Measurements from ENCODE around the gene PEX14.

PEX14 gene

DNA sequence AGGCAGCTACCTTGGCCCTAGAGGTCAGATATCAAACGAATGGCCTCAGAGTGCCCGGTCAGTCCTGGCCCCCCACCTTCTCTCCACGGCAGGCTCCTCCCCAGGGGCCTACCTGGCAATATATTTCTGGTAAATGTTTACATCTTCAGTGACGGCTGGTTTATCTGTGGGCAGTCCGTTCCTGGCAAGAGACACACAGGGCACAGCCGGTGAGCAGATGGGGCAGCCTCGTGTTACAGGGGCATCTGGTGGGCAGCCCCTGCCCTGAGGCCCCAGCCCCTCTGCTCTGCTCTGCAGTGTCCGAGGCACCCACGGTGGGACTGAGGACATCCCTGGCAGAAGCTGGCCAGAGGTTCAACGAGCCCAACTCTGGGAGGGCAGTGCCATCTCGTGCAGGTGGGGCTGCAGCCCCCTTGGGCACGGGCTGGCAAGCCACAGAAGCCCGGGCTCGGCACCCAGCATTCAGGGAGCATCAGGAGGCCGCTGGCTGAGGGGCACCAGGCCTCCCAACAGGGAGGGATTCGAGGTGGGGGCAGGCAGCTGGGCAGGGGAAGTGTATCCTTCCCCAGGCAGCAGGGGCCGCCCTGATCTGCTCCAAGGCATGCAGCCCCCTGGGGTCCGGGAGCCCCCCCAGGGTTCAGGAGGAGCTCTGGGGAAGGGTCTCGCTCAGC is 183.8 kb downstream of the PEX14 start:
- TF ChIP-seq, protein P1, sequence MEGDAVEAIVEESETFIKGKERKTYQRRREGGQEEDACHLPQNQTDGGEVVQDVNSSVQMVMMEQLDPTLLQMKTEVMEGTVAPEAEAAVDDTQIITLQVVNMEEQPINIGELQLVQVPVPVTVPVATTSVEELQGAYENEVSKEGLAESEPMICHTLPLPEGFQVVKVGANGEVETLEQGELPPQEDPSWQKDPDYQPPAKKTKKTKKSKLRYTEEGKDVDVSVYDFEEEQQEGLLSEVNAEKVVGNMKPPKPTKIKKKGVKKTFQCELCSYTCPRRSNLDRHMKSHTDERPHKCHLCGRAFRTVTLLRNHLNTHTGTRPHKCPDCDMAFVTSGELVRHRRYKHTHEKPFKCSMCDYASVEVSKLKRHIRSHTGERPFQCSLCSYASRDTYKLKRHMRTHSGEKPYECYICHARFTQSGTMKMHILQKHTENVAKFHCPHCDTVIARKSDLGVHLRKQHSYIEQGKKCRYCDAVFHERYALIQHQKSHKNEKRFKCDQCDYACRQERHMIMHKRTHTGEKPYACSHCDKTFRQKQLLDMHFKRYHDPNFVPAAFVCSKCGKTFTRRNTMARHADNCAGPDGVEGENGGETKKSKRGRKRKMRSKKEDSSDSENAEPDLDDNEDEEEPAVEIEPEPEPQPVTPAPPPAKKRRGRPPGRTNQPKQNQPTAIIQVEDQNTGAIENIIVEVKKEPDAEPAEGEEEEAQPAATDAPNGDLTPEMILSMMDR (IDR thresholded peaks at IDR 0.05; ENCODE audit: low read depth, low read length), result no peak
- no peaks in the 10 kb centered on the region for H3K9me3 ChIP-seq
- peaks cover 3% of the 10 kb centered on the region; the same call in 1 of the 2 replicates for H3K4me1 ChIP-seq
- no peaks in the 10 kb centered on the region for H3K27me3 ChIP-seq
- DNase-seq, result no peak
- no peak overlapping the region for H3K4me3 ChIP-seq (ENCODE audit: low read depth, low read length)
- peaks cover 3% of the 10 kb centered on the region for H3K36me3 ChIP-seq

DNA sequence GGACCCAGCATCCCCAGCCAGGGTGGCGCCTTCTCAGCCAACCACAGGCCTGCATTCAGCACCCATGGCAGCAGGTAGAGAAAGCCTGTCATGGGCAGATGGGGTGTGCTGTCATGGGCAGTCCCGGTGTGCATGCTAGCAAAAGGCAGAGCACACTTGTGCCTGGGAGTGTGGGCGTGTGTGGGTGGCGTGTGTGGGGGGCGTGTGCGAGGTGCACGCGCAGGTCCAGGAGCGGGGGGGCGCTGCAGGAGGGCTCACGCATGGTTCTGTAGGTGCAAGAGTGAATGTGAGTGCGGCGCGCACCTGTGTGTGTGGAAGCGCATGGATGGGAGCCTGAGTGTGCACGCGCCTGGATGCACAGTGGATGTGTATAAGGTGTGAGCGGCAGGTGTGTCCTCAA is 184.5 kb downstream of the PEX14 start:
- no peaks in the 10 kb centered on the region for H3K27me3 ChIP-seq
- TF ChIP-seq, protein P1 (IDR thresholded peaks at IDR 0.05; ENCODE audit: low read depth, low read length), result no peak
- DNase-seq, result no peak
- H3K36me3 ChIP-seq, result no peaks in the 10 kb centered on the region; the same call in 1 of the 2 replicates
- peaks cover 3% of the 10 kb centered on the region; the same call in 1 of the 2 replicates for H3K4me1 ChIP-seq
- H3K9me3 ChIP-seq, result no peaks in the 10 kb centered on the region
- no peak overlapping the region for H3K4me3 ChIP-seq (ENCODE audit: low read depth, low read length)

DNA sequence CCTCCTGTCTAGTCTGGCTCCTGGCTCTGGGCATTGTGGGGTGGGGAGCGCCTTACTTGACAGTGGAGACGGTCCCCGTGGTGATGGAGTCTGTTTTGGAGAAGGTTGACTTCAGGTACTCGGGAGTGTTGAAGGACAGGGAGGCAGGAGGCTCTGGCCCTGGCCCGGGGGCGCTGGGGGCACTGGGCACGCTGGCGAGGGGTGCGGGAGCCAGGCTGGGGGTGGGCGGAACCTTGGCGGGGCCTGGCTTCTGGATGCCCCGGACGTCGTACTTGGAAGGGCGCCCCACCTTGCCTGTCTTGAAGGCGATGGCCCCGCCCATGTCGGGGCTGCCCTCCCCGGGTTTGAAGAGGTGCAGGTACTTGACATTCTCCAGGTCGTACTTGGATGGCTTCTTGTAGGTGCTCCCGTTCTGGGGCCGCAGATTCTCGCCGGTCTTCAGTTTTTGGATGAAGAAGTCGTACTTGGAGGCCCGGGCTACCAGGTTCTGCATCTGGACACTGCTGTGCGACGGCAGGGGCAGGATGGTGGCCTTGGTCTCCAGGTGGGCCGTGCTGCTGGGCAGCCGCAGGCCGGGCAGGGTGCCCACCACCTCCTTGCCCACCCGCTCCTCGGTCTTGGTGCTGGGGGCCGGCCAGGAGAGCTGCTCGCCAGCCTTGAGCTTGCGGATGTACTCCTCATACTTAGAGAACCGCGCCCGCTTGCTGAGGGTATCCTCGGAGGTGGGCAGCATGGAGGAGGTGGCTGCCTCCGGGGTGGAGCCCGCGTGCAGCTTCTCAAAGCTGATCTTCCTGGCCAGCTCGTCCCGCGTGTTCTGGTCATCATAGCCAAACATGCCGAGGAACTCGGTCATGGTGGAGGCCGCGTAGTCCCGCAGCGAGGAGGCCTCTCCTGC is 185.1 kb downstream of the PEX14 start:
- TF ChIP-seq, protein P1 (IDR thresholded peaks at IDR 0.05; ENCODE audit: low read depth, low read length), result no peak
- no peak for DNase-seq
- no peaks in the 10 kb centered on the region for H3K36me3 ChIP-seq
- H3K27me3 ChIP-seq, result no peaks in the 10 kb centered on the region
- no peak overlapping the region for H3K4me3 ChIP-seq (ENCODE audit: low read depth, low read length)
- H3K9me3 ChIP-seq, result no peaks in the 10 kb centered on the region
- peaks cover 3% of the 10 kb centered on the region; the same call in 1 of the 2 replicates for H3K4me1 ChIP-seq

DNA sequence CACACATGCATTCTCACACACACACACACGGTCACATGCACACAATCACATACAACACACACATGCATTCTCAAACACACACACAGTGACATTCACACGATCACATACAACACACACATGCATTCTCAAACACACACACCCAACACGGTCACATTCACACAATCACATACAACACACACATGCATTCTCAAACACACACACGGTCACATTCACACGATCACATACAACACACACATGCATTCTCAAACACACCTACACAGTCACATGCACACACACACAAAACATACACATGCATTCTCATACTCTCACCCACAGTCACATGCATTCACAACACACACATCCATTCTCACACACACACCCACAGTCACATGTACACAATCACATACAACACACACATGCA is 186.7 kb downstream of the PEX14 start:
- Histone ChIP-seq H3K9me3 (no peaks in the 10 kb centered on the region), H3K27me3 (no peaks in the 10 kb centered on the region), H3K4me3 (ENCODE audit: low read depth, low read length) (no peak overlapping the region), H3K4me1 (peaks cover 3% of the 10 kb centered on the region; the same call in 1 of the 2 replicates), H3K36me3 (no peaks in the 10 kb centered on the region)
- TF ChIP-seq, protein P1 (IDR thresholded peaks at IDR 0.05; ENCODE audit: low read depth, low read length), result no peak
- DNase-seq, result no peak

DNA sequence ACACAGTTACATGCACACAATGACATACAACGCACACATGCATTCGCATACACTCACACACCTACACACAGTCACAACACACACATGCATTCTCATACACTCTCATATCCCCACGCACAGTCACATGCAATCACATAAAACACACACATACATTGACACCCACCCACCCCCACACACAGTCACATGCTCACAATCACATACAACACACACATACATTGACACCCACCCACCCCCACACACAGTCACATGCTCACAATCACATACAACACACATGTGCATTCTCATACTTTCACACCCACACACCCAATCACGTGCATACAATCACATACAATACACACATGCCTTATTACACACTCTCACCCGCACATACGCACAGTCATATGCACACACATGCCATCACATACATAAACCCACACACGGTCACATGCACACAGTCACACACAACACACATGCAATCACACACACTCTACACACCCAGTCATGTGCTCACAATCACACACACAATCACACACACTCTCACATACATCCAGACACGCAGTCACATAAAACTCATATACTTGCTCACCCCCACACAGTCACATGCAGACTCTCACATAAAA is 187.4 kb downstream of the PEX14 start:
- H3K27me3 ChIP-seq, result no peaks in the 10 kb centered on the region
- no peak for DNase-seq
- H3K4me1 ChIP-seq, result peaks cover 3% of the 10 kb centered on the region; the same call in 1 of the 2 replicates
- no peaks in the 10 kb centered on the region for H3K9me3 ChIP-seq
- TF ChIP-seq, protein P1 (IDR thresholded peaks at IDR 0.05; ENCODE audit: low read depth, low read length), result no peak
- no peak overlapping the region for H3K4me3 ChIP-seq (ENCODE audit: low read depth, low read length)
- H3K36me3 ChIP-seq, result no peaks in the 10 kb centered on the region
